Gastroesophageal sphincter (tissue), 3 donors: ENCODE results near the gene CEP104.

ENCODE experiments used
- CTCF ChIP-seq, 4 experiments: fragments of 200-600 bp in 2 of 4; fragments of 450-650 bp in 2 of 4; sonication (generic) in 1 of 4; IDR thresholded peaks; one replicate each; pipeline ENCODE4 v1.5.1; 2017 to 2019; ENCODE audit warnings: antibody characterized with exemption in 4 of 4, mild to moderate bottlenecking in 2 of 4, moderate library complexity in 2 of 4
- EP300 ChIP-seq: sonication (generic); formaldehyde crosslinking; IDR thresholded peaks from one replicate; pipeline ENCODE4 v1.6.1; 2017; ENCODE audit warnings: antibody characterized with exemption, mild to moderate bottlenecking
- POLR2A ChIP-seq, 2 donors: fragments of 450-650 bp; IDR thresholded peaks; one replicate each; pipeline ENCODE4 v1.6.1; 2017; ENCODE audit warnings: antibody characterized with exemption in 2 of 2, mild to moderate bottlenecking in 2 of 2, moderate library complexity in 1 of 2
- POLR2AphosphoS5 ChIP-seq: sonication (generic); formaldehyde crosslinking; IDR thresholded peaks from one replicate; pipeline ENCODE4 v1.6.1; 2017; ENCODE audit warnings: antibody characterized with exemption

- TF ChIP-seq CTCF (IDR thresholded peaks at IDR 0.05) (no peak), POLR2A (IDR thresholded peaks at IDR 0.05) (no peak), POLR2AphosphoS5 (no peak), EP300 (no peak)
Measured at GRCh38 chr1:3762873-3763228, 94.2 kb downstream of the CEP104 start.
